Activated T-cell treated with anti-CD3 and anti-CD28 coated beads, Interleukin-2, amount 50 U/mL, for 4 hours (primary cell): ENCODE data around the gene HYAL2. TPM values are rescaled to one million over a fixed set of nuclear protein-coding genes. Genes with fewer than 3 reads are reported as not detected.

ENCODE experiments used
- ATAC-seq, 2 donors: fragments of 200-7000 bp; cut with Tn5 transposase; one replicate each; pipeline ENCODE4 v1.10.0; 2021
- DNase-seq: peaks from one replicate; pipeline ENCODE4 v3.0.0-alpha.2; 2020
- H3K27me3 Mint-ChIP-seq: one replicate; pipeline ENCODE4 v1.8.0; 2021; ENCODE audit warnings: low read depth, mixed read lengths
- H3K36me3 Mint-ChIP-seq: one replicate; pipeline ENCODE4 v1.8.0; 2022; ENCODE audit warnings: mixed read lengths; ENCODE audit not compliant: insufficient read depth
- H3K4me1 Mint-ChIP-seq: one replicate; pipeline ENCODE4 v1.8.0; 2021; ENCODE audit warnings: low read depth, mixed read lengths
- H3K4me3 Mint-ChIP-seq: one replicate; pipeline ENCODE4 v1.8.0; 2021; ENCODE audit warnings: mild to moderate bottlenecking, moderate library complexity, mixed read lengths
- H3K9me3 Mint-ChIP-seq: one replicate; pipeline ENCODE4 v1.8.0; 2021; ENCODE audit warnings: mixed read lengths
- total RNA-seq, 3 donors: library from RNA; stranded (reverse); gene quantifications; one replicate each; pipeline ENCODE4 v1.2.1, GENCODE V29; 2021

Gene HYAL2
- 10 to 100 TPM; 17.0 to 19.5 (median 19.2) TPM for total RNA-seq

- H3K36me3 Mint-ChIP-seq: peaks cover 3% of the 10 kb centered on the region
- peaks cover 38% of the 10 kb centered on the region for H3K4me1 Mint-ChIP-seq
- H3K4me3 Mint-ChIP-seq: peak within 1 kb of the TSS; percentile 82
- no peak for ATAC-seq
- no peaks in the 10 kb centered on the region for H3K27me3 Mint-ChIP-seq
- no peak for DNase-seq
- H3K9me3 Mint-ChIP-seq: no peaks in the 10 kb centered on the region
These were observed at the start of gene HYAL2 for GRCh38 chr3:50322386-50323091. TSS of gene HYAL2 (minus strand) at chr3:50322745. CDS start at chr3:50320489, 2,256 bp downstream.

GRCh38 chr3:50371133-50371685, 48.7 kb upstream of the HYAL2 start:
- Mint-ChIP-seq H3K9me3 (no peaks in the 10 kb centered on the region), H3K36me3 (no peaks in the 10 kb centered on the region), H3K27me3 (no peaks in the 10 kb centered on the region), H3K4me3 (no peak overlapping the region), H3K4me1 (peaks cover 11% of the 10 kb centered on the region)
- no peak for ATAC-seq
- DNase-seq: no peak

GRCh38 chr3:50370594-50370993, 48.0 kb upstream of the HYAL2 start:
- H3K27me3 Mint-ChIP-seq: no peaks in the 10 kb centered on the region
- ATAC-seq (no peak), DNase-seq (no peak)

GRCh38 chr3:50369012-50369670, 46.6 kb upstream of the HYAL2 start:
- no peak for ATAC-seq
- H3K27me3 Mint-ChIP-seq: no peaks in the 10 kb centered on the region

More at GRCh38 chr3:50370594-50370993, 48.0 kb upstream of the HYAL2 start:
- Mint-ChIP-seq H3K4me3 (no peak overlapping the region), H3K36me3 (no peaks in the 10 kb centered on the region), H3K4me1 (peaks cover 17% of the 10 kb centered on the region), H3K9me3 (no peaks in the 10 kb centered on the region)

GRCh38 chr3:50365842-50366220, 43.3 kb upstream of the HYAL2 start:
- Mint-ChIP-seq H3K9me3 (no peaks in the 10 kb centered on the region), H3K4me1 (peaks cover 17% of the 10 kb centered on the region), H3K27me3 (no peaks in the 10 kb centered on the region), H3K4me3 (peak overlapping the region; percentile 82), H3K36me3 (no peaks in the 10 kb centered on the region)
- ATAC-seq (no peak), DNase-seq (no peak)

More at GRCh38 chr3:50369012-50369670, 46.6 kb upstream of the HYAL2 start:
- H3K4me1 Mint-ChIP-seq: peaks cover 21% of the 10 kb centered on the region
- DNase-seq: no peak
- no peaks in the 10 kb centered on the region for H3K36me3 Mint-ChIP-seq
- no peaks in the 10 kb centered on the region for H3K9me3 Mint-ChIP-seq
- no peak overlapping the region for H3K4me3 Mint-ChIP-seq

GRCh38 chr3:50365080-50365841, 42.7 kb upstream of the HYAL2 start:
- Mint-ChIP-seq H3K4me3 (peak overlapping the region; percentile 82), H3K27me3 (no peaks in the 10 kb centered on the region), H3K9me3 (no peaks in the 10 kb centered on the region), H3K36me3 (no peaks in the 10 kb centered on the region), H3K4me1 (peaks cover 17% of the 10 kb centered on the region)
- ATAC-seq: peak; percentile 97 to 98
- DNase-seq: peak; percentile 93

- Mint-ChIP-seq H3K36me3 (no peaks in the 10 kb centered on the region), H3K27me3 (no peaks in the 10 kb centered on the region), H3K4me3 (peak overlapping the region; percentile 82), H3K4me1 (peaks cover 22% of the 10 kb centered on the region), H3K9me3 (no peaks in the 10 kb centered on the region)
- DNase-seq: no peak
- ATAC-seq: peak; percentile 31 to 37
These were observed 42.1 kb upstream of the HYAL2 start for GRCh38 chr3:50364573-50365079.

GRCh38 chr3:50359760-50360110, 37.2 kb upstream of the HYAL2 start:
- H3K4me3 Mint-ChIP-seq: peak overlapping the region; percentile 96
- H3K27me3 Mint-ChIP-seq: no peaks in the 10 kb centered on the region
- H3K9me3 Mint-ChIP-seq: no peaks in the 10 kb centered on the region
- ATAC-seq (peak; percentile 8 to 16), DNase-seq (no peak)
- H3K4me1 Mint-ChIP-seq: peaks cover 37% of the 10 kb centered on the region
- H3K36me3 Mint-ChIP-seq: peaks cover 8% of the 10 kb centered on the region

GRCh38 chr3:50358911-50359759, 36.6 kb upstream of the HYAL2 start, which contains the start of gene TMEM115:
TSS of gene TMEM115 (minus strand) at chr3:50359521. CDS start at chr3:50359063, 458 bp downstream.
- H3K4me3 Mint-ChIP-seq: peak within 1 kb of the TSS; percentile 96
- peaks cover 12% of the 10 kb centered on the region for H3K36me3 Mint-ChIP-seq
- H3K27me3 Mint-ChIP-seq: no peaks in the 10 kb centered on the region
- DNase-seq: peak; percentile 90
- peaks cover 37% of the 10 kb centered on the region for H3K4me1 Mint-ChIP-seq
- peak; percentile 100 for ATAC-seq
- H3K9me3 Mint-ChIP-seq: no peaks in the 10 kb centered on the region

GRCh38 chr3:50358355-50358910, 35.9 kb upstream of the HYAL2 start:
- Mint-ChIP-seq H3K27me3 (no peaks in the 10 kb centered on the region), H3K4me1 (peaks cover 37% of the 10 kb centered on the region), H3K36me3 (peaks cover 16% of the 10 kb centered on the region), H3K4me3 (peak overlapping the region; percentile 96), H3K9me3 (no peaks in the 10 kb centered on the region)
- ATAC-seq (no peak), DNase-seq (no peak)

GRCh38 chr3:50357481-50357880, 34.9 kb upstream of the HYAL2 start:
- DNase-seq (no peak), ATAC-seq (no peak)
- H3K36me3 Mint-ChIP-seq: peaks cover 16% of the 10 kb centered on the region
- H3K4me3 Mint-ChIP-seq: peak overlapping the region; percentile 96
- no peaks in the 10 kb centered on the region for H3K9me3 Mint-ChIP-seq
- peaks cover 39% of the 10 kb centered on the region for H3K4me1 Mint-ChIP-seq
- H3K27me3 Mint-ChIP-seq: no peaks in the 10 kb centered on the region

GRCh38 chr3:50356553-50356952, 34.0 kb upstream of the HYAL2 start:
- DNase-seq (no peak), ATAC-seq (no peak)
- Mint-ChIP-seq H3K4me3 (peak overlapping the region; percentile 96), H3K9me3 (no peaks in the 10 kb centered on the region), H3K4me1 (peaks cover 40% of the 10 kb centered on the region), H3K27me3 (no peaks in the 10 kb centered on the region), H3K36me3 (peaks cover 16% of the 10 kb centered on the region)

GRCh38 chr3:50355829-50356552, 33.4 kb upstream of the HYAL2 start:
- Mint-ChIP-seq H3K27me3 (no peaks in the 10 kb centered on the region), H3K4me1 (peaks cover 46% of the 10 kb centered on the region), H3K9me3 (no peaks in the 10 kb centered on the region), H3K4me3 (peak overlapping the region; percentile 96), H3K36me3 (peaks cover 17% of the 10 kb centered on the region)
- ATAC-seq (no peak), DNase-seq (no peak)
